ENCODE data around the gene CDH9. TPM values are rescaled to one million over a fixed set of nuclear protein-coding genes. Genes with fewer than 3 reads are reported as not detected.
A peak's percentile ranks its signal among the peaks of the same experiment; 100 is the strongest.

The CDH9 gene
- total RNA-seq, 1 donor from 2014 or later: 0.14 TPM

- peaks cover 2% of the 10 kb centered on the region for H3K9me3 Mint-ChIP-seq
- no peak for DNase-seq (ENCODE audit: low read depth, low spot score)
- no peaks in the 10 kb centered on the region for H3K27me3 Mint-ChIP-seq (ENCODE audit: low read depth)
- no peak overlapping the region for H3K27ac Mint-ChIP-seq (ENCODE audit: unreplicated experiment)
- H3K4me1 Mint-ChIP-seq: no peaks in the 10 kb centered on the region
- TF ChIP-seq, protein P1, sequence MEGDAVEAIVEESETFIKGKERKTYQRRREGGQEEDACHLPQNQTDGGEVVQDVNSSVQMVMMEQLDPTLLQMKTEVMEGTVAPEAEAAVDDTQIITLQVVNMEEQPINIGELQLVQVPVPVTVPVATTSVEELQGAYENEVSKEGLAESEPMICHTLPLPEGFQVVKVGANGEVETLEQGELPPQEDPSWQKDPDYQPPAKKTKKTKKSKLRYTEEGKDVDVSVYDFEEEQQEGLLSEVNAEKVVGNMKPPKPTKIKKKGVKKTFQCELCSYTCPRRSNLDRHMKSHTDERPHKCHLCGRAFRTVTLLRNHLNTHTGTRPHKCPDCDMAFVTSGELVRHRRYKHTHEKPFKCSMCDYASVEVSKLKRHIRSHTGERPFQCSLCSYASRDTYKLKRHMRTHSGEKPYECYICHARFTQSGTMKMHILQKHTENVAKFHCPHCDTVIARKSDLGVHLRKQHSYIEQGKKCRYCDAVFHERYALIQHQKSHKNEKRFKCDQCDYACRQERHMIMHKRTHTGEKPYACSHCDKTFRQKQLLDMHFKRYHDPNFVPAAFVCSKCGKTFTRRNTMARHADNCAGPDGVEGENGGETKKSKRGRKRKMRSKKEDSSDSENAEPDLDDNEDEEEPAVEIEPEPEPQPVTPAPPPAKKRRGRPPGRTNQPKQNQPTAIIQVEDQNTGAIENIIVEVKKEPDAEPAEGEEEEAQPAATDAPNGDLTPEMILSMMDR (conservative IDR thresholded peaks at IDR 0.05): peak; percentile 63
- H3K36me3 Mint-ChIP-seq (ENCODE audit: low read depth): no peaks in the 10 kb centered on the region
- H3K4me3 Mint-ChIP-seq: no peak overlapping the region
Observed at GRCh38 chr5:27020973-27021372, 17.4 kb downstream of the CDH9 start.

GRCh38 chr5:27015758-27016157 lies 22.6 kb downstream of the CDH9 start:
- TF ChIP-seq, protein P1 (conservative IDR thresholded peaks at IDR 0.05): no peak
- Mint-ChIP-seq H3K36me3 (ENCODE audit: low read depth) (no peaks in the 10 kb centered on the region), H3K4me3 (no peak overlapping the region), H3K27ac (ENCODE audit: unreplicated experiment) (no peak overlapping the region), H3K27me3 (ENCODE audit: low read depth) (no peaks in the 10 kb centered on the region), H3K4me1 (no peaks in the 10 kb centered on the region), H3K9me3 (no peaks in the 10 kb centered on the region)
- DNase-seq (ENCODE audit: low read depth, low spot score): no peak

DNA sequence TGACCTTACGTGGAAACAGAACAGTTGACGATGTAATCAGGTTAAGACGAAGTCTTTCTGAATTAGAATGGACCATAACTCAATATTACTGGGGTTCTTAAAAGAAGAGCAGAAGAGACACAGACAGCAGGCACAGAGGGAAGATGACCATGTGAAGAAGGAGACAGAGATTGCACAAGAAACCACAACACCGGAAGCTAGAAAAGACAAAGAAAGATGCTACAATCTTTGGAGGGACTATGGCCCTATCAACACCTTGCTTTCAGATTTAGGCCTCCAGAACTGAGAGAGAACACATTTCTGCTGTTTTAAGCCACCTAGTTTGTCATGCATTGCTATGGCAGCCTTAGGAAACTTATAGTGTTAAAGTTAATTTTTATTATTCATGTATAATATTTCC lies 27.1 kb downstream of the CDH9 start:
- Mint-ChIP-seq H3K27me3 (ENCODE audit: low read depth) (no peaks in the 10 kb centered on the region), H3K9me3 (no peaks in the 10 kb centered on the region), H3K27ac (ENCODE audit: unreplicated experiment) (no peak overlapping the region), H3K4me1 (no peaks in the 10 kb centered on the region), H3K4me3 (no peak overlapping the region), H3K36me3 (ENCODE audit: low read depth) (no peaks in the 10 kb centered on the region)
- TF ChIP-seq, protein P1 (conservative IDR thresholded peaks at IDR 0.05): no peak
- no peak for DNase-seq (ENCODE audit: low read depth, low spot score)

DNA sequence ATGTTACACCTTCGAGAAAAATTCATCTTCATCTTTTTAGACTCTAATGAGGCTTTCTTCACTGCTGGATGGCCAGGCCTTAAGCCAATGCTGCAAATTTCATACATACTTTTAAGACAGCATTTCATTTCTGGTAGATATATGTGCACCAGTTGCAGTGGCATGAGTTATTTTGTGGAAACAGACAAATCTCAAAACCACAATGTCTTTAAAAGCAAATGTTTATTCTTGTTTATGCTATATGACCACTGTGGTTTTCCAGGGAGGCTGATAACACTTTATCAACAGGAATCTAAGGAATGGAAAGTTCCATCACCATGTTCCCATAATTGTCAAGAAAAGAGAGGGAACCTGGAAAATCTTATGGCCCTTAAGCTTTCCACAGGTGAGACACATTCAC lies 27.7 kb downstream of the CDH9 start:
- no peaks in the 10 kb centered on the region for H3K36me3 Mint-ChIP-seq (ENCODE audit: low read depth)
- no peaks in the 10 kb centered on the region for H3K9me3 Mint-ChIP-seq
- TF ChIP-seq, protein P1 (conservative IDR thresholded peaks at IDR 0.05): no peak
- no peaks in the 10 kb centered on the region for H3K4me1 Mint-ChIP-seq
- no peaks in the 10 kb centered on the region for H3K27me3 Mint-ChIP-seq (ENCODE audit: low read depth)
- no peak overlapping the region for H3K4me3 Mint-ChIP-seq
- no peak for DNase-seq (ENCODE audit: low read depth, low spot score)
- no peak overlapping the region for H3K27ac Mint-ChIP-seq (ENCODE audit: unreplicated experiment)

DNA sequence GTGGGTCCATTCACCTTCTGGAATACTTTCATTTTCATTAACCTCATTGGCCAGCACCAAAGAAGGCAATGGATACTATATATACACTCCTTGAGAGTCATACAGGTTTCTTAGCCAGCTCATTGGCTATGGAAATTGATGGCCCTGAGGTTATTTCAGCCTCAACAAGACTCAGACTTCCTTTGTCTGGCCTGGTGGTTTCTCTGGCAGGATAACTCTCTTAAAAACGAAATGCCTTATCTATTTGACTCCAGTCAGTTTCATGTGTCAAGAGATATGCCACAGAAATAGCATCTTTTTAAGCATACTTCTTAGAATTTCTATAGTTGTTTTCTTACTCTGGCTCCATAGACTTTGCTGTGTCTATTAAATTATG lies 28.9 kb downstream of the CDH9 start:
- Mint-ChIP-seq H3K27ac (ENCODE audit: unreplicated experiment) (no peak overlapping the region), H3K4me3 (no peak overlapping the region), H3K36me3 (ENCODE audit: low read depth) (no peaks in the 10 kb centered on the region), H3K4me1 (no peaks in the 10 kb centered on the region), H3K27me3 (ENCODE audit: low read depth) (no peaks in the 10 kb centered on the region), H3K9me3 (no peaks in the 10 kb centered on the region)
- TF ChIP-seq, protein P1 (conservative IDR thresholded peaks at IDR 0.05): no peak
- no peak for DNase-seq (ENCODE audit: low read depth, low spot score)
